Skin of body (tissue), 2 donors: ENCODE results near the gene AP2A1. TPM values are rescaled to one million over a fixed set of nuclear protein-coding genes. Genes with fewer than 3 reads are reported as not detected.
A peak's percentile ranks its signal among the peaks of the same experiment; 100 is the strongest.

Experiments
- DNase-seq: peaks from one replicate; lab custom pipeline; 2025; lab: John Stamatoyannopoulos, UW
- total RNA-seq: library from RNA; depleted of rRNA; stranded (reverse); fragments of >200 nt; gene quantifications from one replicate; pipeline ENCODE4 v1.2.3, GENCODE V29; 2014

The AP2A1 gene
- total RNA-seq, 1 donor from 2014 or later = 31.4 TPM

DNA sequence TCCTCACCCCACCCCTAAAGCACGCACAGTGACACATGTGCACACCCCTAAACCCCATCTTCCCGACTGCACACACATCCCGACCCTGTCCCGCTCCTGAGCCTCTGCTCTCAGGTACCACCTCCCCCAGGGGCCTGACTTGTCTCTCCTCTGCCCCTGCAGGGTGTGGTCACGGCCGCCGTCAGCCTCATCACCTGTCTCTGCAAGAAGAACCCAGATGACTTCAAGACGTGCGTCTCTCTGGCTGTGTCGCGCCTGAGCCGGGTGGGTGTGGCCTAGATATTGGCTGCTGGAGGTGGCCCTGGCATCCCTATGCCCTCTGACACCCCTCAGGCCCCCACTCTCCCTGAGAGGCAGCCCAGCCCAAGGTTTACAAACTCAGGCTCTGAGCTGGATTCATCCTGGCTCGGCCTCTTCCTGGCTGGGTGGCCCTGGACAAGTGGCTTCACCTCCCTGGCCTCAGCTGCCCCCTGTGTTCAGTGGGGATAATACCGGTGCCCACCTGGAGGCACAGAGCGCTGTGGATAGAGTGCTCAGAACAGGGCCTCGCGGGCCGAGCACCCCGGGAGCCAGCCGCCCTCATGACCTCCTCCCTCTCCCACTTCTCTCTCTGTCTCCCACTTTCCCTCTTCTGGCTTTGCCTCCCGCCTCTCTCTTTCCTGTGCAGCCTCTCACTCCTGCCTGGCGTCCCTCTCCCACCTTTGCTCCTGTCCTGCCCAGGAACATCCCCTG lies 26.2 kb downstream of the AP2A1 start:
- DNase-seq = no peak

DNA sequence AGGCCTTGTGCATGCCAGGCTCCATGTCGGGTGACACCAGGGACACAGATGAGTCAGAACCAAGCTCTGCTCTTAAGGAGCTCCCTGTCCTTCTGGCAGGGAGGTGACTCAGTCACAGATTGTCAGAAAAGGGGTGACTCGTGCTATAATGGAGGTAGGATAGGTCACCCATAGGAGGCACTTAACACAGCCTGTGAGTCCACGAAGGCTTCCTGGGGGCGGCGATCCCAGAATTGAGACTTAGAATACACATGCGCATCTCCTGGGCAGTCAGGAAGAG lies 26.7 kb downstream of the AP2A1 start:
- DNase-seq = no peak

DNA sequence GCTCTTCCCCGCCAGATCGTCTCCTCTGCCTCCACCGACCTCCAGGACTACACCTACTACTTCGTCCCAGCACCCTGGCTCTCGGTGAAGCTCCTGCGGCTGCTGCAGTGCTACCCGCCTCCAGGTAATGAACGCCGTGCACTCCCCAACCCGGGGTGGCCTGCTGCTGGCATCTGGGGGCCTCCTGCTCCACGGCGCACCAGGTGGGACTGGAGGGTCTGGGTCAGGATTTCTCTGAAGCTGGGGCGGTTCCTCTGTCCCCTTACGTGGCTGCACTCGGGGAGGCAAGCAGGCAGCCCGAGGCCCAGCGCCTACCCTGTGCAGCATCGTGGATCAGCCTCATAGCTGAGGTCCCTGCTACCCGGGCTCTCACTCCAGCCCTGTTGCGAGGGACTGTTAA lies 28.8 kb downstream of the AP2A1 start:
- no peak for DNase-seq

DNA sequence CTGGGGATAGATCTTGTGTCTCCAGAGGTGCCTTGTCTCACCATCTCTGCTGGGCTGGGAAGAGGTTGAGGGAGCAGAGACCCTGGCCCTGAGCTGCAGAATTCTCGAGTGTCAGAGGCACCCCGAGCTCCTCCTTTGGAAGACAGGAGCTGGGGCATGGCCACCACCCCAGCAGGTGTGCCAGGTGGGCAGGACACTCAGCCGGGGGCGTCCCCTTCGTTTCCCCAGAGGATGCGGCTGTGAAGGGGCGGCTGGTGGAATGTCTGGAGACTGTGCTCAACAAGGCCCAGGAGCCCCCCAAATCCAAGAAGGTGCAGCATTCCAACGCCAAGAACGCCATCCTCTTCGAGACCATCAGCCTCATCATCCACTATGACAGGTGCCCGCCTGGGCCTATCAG lies 31.8 kb downstream of the AP2A1 start:
- no peak for DNase-seq

DNA sequence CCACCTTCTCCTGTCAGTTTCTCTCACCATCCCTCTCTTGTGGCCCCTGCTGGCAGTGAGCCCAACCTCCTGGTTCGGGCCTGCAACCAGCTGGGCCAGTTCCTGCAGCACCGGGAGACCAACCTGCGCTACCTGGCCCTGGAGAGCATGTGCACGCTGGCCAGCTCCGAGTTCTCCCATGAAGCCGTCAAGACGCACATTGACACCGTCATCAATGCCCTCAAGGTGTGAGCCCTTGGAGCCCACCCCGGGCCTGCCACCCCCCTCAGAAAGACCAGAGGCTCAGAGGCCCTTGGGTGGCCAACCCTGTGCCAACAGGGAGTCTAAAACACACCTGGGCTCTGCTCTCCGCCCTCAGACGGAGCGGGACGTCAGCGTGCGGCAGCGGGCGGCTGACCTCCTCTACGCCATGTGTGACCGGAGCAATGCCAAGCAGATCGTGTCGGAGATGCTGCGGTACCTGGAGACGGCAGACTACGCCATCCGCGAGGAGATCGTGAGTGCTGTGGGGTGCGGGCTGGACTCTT lies 32.5 kb downstream of the AP2A1 start:
- no peak for DNase-seq

DNA sequence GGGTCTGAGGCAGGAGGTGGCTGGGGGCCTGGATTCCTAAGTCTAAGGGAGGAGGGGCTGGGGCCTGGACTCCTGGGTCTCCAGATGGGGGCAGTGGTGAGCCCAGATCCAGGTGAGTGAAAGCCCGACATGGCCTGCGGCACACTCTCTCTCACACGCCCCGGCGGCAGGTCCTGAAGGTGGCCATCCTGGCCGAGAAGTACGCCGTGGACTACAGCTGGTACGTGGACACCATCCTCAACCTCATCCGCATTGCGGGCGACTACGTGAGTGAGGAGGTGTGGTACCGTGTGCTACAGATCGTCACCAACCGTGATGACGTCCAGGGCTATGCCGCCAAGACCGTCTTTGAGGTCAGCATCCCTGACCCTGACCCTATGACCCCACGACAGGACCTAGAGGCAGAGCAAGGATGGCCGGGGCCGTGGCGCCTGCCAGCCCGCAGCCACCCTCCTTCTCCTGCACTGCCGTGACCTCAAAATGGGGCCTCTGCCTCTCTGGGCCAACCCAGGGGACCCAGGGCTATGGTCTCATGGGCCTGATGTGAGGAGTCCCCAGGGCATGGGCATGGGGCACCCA lies 33.1 kb downstream of the AP2A1 start:
- no peak for DNase-seq

DNA sequence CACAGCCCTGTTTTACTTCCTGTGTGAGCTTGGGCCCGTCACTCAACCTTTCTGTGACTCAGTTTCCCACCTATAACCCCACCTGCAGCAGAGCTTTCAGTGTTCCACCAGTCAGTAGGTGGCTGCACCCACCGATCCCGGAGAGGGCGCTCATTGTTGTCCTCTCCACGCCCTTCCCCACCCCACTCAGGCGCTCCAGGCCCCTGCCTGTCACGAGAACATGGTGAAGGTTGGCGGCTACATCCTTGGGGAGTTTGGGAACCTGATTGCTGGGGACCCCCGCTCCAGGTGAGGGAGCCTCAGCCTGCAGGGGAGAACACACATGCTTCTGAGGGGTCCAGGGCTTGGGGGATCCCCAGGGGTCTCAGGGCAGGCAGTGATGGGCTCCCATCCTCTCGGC lies 34.0 kb downstream of the AP2A1 start:
- DNase-seq = no peak

DNA sequence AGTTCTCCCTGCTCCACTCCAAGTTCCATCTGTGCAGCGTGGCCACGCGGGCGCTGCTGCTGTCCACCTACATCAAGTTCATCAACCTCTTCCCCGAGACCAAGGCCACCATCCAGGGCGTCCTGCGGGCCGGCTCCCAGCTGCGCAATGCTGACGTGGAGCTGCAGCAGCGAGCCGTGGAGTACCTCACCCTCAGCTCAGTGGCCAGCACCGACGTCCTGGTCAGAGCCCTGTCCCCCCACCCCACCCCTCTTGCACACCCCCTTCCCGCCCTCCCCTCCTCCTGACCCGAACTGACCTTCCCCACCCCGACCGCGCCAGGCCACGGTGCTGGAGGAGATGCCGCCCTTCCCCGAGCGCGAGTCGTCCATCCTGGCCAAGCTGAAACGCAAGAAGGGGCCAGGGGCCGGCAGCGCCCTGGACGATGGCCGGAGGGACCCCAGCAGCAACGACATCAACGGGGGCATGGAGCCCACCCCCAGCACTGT lies 34.6 kb downstream of the AP2A1 start:
- DNase-seq = no peak

DNA sequence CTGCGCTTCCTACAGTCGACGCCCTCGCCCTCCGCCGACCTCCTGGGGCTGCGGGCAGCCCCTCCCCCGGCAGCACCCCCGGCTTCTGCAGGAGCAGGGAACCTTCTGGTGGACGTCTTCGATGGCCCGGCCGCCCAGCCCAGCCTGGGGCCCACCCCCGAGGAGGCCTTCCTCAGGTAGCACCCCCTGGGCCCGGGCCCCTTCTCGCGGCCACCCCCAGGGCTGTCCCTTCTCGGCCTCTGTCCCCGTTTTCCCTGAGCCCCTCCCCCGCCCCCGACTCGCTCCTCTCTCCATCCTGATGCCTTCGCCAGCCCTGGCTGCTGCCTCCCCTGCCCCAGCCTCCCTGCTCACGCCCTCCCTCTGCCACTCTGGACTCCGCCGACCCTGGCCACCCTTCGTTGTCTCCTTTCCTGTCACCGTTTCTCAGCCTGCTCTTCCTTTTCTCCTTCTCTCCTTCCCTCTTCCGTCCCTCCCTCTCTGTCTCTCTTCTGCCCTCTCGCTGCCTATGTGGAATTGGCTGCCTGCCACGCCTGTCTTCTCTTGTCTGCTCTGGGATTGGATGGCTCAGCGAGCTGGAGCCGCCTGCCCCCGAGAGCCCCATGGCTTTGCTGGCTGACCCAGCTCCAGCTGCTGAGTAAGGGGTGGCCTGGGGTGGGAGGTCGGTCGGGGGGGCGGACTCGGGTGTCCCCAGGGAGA lies 35.3 kb downstream of the AP2A1 start:
- DNase-seq = peak; percentile 87

DNA sequence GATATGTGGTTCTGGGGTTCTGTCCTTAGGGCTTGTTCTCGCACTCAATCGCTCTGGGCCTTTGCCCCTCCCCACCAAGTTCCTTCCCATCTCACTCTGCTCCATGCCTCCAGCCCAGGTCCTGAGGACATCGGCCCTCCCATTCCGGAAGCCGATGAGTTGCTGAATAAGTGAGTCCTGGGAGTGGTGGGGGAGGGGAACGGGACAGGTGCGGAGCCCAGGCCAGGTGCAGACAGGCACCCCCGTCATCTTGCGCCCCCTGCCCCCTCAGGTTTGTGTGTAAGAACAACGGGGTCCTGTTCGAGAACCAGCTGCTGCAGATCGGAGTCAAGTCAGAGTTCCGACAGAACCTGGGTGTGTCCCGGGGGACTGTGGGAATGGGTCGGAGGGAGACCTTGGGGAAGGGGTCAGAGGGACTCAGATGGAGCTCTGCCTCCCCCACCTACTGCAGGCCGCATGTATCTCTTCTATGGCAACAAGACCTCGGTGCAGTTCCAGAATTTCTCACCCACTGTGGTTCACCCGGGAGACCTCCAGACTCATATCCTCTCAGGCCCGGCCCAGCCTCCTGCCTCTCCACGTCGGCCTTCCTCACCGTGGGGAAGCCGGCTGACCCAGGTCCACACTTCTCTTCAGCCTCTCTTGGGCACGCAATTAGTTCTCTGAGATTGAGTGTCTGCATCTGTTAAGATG lies 36.2 kb downstream of the AP2A1 start:
- DNase-seq = no peak

DNA sequence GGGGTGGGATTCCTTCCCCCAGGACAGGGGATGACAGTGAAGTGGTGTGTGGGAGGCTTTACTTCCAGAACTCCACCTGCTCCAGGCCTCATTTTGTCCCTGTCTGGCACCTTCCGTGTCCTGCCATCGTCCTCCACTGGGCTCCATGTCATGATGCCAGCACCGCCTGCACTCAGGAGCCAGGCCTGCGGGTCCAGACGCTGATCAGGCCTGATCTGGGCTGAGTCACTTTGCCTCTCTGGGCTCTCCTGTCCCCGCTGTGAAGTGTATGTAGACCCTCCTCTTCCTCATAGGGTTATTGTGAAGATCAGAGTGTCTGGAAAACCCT lies 36.7 kb downstream of the AP2A1 start:
- no peak for DNase-seq

DNA sequence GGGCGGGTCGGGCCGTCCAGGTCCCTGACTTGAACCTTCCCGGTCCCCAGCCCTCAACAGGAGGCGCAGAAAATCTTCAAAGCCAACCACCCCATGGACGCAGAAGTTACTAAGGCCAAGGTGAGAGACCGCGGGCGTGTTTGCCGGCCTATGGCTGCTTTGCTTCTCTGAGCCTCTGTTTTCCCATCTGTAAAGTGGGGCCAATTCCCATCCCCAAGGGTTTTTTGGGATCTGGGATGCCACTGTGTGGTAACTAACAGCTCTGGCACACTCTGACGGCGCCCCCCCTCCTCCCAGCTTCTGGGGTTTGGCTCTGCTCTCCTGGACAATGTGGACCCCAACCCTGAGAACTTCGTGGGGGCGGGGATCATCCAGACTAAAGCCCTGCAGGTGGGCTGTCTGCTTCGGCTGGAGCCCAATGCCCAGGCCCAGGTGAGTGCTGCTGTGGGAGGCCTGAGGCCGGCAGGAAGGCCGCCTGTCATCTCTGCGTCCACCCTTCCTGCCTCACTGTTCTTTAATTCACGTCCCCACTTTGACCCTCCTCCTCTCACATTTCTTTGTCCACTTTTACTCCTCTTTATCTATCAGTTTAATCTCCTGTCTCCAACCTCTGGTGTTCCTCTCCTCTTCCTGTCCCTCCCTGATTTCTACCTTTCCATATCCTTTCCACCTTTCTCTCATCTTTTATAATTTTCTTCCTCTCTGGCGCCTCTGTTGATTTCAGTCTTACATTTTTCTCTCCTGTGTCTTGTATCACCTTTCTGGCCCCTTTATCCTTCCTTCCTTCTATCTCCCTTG lies 39.2 kb downstream of the AP2A1 start:
- DNase-seq = no peak

DNA sequence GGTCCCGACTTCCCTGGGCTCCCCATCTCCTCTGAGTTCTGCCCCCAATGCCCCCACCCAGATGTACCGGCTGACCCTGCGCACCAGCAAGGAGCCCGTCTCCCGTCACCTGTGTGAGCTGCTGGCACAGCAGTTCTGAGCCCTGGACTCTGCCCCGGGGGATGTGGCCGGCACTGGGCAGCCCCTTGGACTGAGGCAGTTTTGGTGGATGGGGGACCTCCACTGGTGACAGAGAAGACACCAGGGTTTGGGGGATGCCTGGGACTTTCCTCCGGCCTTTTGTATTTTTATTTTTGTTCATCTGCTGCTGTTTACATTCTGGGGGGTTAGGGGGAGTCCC lies 39.8 kb downstream of the AP2A1 start:
- DNase-seq = no peak

DNA sequence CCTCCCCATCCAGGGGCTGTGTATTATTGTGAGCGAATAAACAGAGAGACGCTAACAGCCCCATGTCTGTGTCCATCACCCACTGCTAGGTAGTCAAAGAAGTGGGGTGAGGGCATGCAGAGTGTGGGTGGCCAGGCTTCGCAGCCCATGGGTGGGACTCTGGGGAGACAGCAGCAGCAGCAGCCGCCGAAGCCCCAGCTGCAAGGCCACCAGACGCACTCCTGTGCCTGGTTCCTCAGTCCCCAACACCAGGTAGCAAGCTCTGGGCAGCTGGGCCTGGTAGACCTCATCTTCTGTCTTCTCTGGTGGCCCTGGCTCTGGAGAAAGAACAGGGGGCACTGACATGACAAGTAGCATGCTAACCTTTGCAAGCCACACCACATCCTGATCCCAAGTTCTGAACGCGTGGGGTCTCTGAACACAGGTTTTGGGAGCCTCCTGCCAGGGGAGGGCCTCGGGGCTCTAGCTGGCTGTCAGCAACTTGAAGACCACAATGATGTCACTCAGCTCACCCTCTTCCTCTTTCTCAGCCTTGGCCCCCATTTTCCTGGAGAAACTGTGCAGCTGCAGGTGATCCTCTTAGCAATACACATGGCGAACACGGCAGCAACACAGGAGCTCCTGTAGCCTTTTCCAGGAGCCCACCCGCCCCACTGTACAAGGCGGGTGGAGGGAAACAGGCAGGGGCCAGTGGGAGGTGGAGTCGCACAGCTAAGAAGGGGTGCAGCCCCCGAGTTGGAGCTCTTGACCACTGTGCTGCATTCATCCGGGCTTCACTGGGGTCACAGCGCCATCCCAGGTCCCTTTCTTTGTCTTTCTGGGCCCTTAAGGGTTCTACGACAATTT lies 40.5 kb downstream of the AP2A1 start:
- no peak for DNase-seq

DNA sequence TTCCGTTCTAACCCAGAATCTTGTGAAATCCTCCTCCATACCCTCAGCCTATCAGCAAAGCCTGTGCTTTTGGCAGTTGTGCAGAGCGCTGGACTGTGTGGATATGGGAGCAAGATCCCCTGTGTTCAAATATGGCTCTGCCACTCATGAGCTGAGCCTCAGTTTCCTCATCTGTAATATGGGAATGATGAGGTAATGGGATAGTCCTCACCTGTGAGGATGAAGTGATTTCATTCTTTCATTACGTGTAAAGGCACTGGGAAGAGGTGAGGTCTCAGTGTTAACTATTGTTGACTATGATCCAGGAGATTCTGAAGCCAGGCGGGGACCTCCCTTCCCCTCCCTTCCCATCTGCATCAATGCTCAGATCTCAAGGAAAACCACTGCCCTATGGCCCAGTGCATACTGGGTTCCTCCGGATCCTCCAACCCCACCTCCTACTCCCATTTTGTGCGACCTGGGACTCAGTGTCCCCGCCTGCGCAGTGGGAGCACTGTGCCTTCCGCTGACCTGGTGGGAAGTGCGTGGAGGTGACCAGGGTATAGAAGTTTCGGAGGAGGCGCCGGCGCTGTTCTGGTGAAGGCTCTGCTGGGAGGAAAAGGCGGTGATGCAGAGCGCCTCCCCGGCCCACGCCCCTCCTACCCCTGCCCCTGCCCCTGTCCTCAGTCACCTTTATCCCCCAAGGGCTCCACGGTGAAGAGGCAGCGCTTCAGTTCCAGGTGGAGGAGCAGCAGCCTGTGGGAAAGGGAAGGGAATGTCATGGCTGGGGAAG lies 41.3 kb downstream of the AP2A1 start:
- no peak for DNase-seq

DNA sequence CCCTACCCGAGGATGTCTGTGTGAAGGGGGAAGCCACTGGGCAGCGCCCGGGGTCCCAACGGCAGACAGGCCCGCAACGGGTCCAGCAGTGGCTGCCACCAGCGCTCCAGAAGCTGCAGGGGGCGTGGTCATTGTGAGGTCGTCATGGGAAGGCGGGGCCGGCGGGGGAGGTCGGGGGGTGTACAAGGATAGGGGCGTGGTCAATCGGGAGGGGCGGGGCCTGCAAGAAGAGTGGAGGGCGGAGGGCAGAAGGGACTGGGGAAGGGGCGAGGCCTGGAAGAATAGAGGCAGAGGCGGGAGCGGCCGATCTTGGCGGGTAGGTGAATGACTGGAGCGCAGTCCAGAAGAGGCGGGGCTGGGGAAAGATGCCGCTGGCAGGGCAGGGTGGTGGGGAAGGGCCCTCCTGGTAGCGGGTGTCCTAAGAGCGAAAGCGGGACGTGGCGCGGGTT lies 41.9 kb downstream of the AP2A1 start:
- DNase-seq = peak; percentile 70

DNA sequence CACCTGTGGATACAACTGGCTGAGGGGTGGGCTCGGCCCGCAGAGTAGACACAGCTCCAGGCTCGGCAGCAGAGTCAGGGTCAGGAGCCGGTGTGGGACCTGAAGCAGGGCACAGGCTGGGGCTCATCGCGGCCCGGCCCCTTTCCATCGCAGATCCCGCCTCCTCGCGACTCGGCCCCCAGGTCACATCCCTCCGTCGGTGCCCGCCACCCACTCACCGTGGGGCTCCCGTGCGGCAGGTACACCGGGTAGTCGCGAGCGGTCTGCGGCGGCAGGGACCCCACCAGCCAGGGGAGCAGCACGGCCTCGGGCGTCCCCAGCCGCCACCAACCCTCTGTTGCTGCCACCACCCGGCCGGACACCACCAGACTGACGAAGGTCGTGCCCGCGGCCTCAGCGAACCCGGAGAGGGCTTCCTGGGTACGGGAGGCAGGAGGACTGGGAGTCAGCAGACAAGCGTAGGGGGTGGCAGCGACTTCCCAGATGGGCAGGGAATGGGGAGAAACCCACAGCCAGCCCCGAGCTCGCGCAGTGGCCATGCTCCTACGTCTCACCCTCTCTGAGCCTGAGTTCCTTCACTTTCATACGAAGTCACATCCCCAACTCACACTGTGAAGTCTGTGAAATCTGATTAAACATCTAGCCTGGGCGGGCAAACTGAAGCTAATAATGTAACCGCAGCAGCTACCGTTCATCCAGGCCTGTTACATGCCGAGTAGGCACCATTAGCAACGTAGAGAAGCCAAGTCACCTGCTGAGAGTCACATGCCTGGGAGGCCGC lies 42.5 kb downstream of the AP2A1 start:
- DNase-seq = no peak

DNA sequence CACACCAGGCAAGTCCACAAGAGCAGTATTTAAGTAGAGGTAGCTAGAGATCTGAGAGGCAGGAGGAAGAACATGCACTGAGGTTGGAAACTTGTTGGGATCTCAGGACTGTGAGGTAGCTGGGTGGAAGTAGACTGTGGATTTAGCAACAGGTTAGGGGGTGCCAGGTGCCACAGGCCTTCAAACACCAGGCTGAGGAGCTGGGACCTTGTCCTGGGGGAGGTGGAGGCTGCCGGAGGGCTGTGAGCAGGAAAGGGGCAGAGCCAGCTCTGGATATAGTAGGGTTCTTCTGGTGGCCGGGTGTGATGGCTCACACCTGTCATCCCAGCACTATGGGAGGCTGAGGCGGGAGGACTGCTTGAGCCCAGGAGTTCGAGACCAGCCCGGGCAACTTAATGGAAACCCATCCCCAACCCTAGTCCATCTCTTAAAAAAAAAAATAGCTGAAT lies 43.2 kb downstream of the AP2A1 start:
- no peak for DNase-seq

DNA sequence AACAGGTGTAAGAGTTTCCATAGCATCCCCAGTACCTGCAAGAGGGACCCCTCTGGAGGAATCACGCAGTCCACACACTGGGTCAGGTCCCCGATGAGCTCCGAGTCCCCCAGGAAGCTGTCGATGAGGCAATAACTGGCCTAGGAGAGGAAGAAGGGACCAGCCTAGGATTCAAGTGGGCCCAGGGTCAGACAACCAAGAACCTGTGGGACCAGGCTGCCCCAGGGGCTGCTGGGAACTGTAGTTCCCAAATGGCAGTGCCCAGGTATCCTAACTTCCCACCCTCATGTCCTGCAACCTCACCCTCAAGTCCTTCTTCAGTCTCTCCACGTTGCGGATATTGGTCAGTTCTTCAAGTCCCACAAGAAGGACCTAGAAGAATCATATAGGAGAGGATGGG lies 44.5 kb downstream of the AP2A1 start:
- DNase-seq = no peak
